Fibroblast of the aortic adventitia (primary cell): ENCODE measurements around the gene IQCE. TPM values are rescaled to one million over a fixed set of nuclear protein-coding genes. Genes with fewer than 3 reads are reported as not detected.

Experiments used
- DNase-seq: peaks from one replicate; pipeline ENCODE4 v3.0.0-alpha.2; 2010; ENCODE audit warnings: low read depth
- H3K4me3 ChIP-seq: 2 replicates; pipeline ENCODE4 v1.5.1; 2011; ENCODE audit warnings: low read depth, mild to moderate bottlenecking, control low read depth, low read length, moderate library complexity
- CTCF ChIP-seq: IDR thresholded peaks from 2 replicates; pipeline ENCODE4 v1.5.1; 2011; ENCODE audit warnings: mild to moderate bottlenecking, low read length, control low read depth, inconsistent platforms; ENCODE audit not compliant: insufficient read depth
- total RNA-seq: library from RNA; depleted of rRNA; stranded (reverse); fragments of >200 nt; gene quantifications from 2 replicates; pipeline ENCODE4 v1.2.3, GENCODE V29; 2012; ENCODE audit warnings: low replicate concordance

IQCE gene
- total RNA-seq, 1 donor = 14.0 TPM

GRCh38 chr7:2612445-2613097, 53.8 kb downstream of the IQCE start:
- no peak for TF ChIP-seq CTCF
- no peak overlapping the region for H3K4me3 ChIP-seq
- no peak for DNase-seq

- no peak for DNase-seq
- no peak overlapping the region for H3K4me3 ChIP-seq
These were observed 54.5 kb downstream of the IQCE start for GRCh38 chr7:2613098-2613930.

GRCh38 chr7:2613931-2614600, 55.3 kb downstream of the IQCE start:
- peak; percentile 72 for DNase-seq
- H3K4me3 ChIP-seq = peak overlapping the region; percentile 18
- no peak for TF ChIP-seq CTCF

More at GRCh38 chr7:2613098-2613930, 54.5 kb downstream of the IQCE start:
- TF ChIP-seq CTCF = no peak

GRCh38 chr7:2614631-2615330, 56.0 kb downstream of the IQCE start:
- TF ChIP-seq CTCF = no peak
- peak; percentile 26 for DNase-seq
- no peak overlapping the region for H3K4me3 ChIP-seq

GRCh38 chr7:2616387-2617324, 57.9 kb downstream of the IQCE start:
- TF ChIP-seq CTCF = no peak
- no peak for DNase-seq
- H3K4me3 ChIP-seq = no peak overlapping the region
